ENCODE data around the gene GLRX.

The GLRX gene, protein sequence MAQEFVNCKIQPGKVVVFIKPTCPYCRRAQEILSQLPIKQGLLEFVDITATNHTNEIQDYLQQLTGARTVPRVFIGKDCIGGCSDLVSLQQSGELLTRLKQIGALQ

DNA sequence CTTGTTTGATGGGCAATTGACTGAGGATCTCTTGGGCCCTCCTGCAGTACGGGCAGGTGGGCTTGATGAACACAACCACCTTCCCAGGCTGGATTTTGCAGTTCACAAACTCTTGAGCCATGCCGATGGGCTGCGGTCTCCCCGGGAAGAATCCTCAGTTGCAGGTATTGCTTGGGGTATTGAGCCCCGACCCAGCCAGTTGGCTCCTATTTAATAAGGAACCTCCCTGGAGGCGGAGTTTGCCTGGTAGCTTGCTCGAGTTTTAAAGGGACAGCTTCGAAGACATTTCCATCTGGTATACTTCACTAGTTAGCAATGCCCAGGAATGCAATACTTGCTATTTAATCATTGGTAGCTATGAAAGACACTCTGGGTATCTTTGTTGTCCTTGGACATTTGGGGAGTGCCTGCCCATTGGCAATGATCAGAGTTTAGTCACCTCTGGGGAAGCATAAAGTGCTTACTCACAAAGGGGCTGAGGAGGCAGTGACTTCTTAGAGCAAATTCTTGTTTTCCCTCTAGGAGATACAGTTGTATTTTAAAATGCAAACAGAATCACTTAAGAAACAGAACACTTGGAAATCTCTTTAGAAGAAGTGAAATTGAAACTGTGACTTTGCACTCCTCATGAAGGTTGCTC, at the start of gene GLRX:
Gene GLRX, minus strand, starts transcription at position 185 of the 640 bp plus-strand sequence. Its CDS starts 64 bp downstream, at position 121.
- no peak for DNase-seq (ENCODE audit: low read depth in 2 of 2, low spot score in 1 of 2)

DNA sequence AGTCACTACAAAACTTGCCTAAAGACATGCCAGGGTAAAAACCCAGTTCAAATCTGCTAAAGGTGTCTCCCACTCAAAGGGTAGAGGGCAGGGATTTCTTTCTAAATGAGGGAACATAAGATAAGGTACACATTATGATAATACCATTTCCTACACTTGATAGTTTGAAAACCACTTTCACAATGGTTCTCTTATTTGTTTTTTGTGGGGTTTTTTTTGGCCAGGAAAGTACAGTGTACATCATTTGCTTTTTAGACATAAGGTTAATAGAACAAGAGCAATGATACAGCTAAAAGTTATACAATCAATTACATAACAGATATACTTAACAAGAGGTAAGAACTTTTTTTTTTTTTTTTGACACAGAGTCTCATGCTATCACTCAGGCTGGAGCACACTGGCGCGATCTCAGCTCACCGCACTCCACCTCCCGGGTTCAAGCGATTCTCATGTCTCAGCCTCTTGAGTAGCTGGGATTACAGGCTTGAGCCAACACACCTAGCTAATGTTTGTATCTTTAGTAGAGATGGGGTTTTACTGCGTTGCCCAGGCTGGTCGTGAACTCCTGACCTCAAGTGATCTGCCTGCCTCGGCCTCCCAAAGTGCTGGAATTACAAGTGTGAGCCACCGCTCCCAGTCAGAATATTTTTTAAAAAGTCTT, 48.8 kb upstream of the GLRX start:
- DNase-seq (ENCODE audit: low read depth in 2 of 2, low spot score in 1 of 2): no peak

DNA sequence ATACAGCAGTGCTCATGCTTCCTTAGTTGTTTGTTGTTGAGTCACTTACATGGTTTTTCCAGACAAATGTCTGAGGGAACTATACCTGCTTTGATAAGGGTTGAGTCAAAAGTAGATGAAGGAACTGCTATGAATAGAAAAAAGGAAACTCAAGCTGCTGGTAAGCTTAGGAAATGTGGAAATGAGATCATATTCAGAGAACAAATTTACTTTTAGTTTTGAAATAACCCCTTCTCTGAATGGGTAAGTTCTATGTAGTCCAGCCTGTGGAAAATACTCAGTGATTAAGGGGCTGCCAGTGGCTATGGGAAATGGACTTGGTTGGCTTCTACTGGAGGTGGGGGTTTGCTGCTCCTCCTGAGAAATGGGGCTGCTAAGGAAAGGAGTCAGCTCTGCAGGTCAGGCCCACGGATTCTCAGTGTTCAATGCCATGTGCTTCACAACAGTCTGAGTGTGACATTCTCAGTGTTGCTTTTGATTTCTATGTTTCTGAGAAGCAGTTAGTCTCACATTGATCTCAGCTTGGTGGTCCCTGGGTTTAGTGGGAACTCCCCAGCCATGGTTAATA, 47.7 kb upstream of the GLRX start:
- DNase-seq (ENCODE audit: low read depth in 2 of 2, low spot score in 1 of 2): no peak

DNA sequence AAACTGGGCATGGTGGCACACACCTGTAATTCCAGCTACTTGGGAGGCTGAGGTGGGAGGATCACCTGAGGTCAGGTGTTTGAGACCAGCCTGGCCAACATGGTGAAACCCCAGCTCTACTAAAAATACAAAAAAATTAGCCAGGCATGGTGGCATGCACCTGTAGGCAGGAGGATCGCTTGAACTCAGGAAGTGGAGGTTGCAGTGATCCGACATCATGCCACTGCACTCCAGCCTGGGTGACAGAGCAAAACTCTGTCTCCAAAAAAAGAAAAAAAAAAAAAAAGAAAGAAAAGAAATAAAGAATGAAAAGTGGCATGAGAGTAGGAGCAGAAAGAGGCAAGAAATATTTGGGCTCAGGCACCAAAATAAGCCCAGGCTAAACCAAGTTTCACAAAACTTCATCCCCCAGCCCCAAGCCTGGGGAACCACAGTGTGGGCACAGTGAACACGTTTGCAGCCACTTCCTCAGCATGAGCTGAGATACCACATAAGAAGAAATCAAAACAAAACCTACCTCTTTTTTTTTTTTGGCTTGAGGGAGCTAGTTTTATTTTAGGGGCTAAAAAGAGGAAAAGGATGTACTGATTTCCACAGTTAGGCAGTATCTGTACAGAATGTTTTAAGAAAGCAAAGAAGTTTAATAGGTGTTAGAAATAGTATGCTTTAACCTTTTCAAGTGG, 46.8 kb upstream of the GLRX start:
- peak in 1 of 2 donors; percentile 20 for DNase-seq (ENCODE audit: low read depth in 2 of 2, low spot score in 1 of 2)

DNA sequence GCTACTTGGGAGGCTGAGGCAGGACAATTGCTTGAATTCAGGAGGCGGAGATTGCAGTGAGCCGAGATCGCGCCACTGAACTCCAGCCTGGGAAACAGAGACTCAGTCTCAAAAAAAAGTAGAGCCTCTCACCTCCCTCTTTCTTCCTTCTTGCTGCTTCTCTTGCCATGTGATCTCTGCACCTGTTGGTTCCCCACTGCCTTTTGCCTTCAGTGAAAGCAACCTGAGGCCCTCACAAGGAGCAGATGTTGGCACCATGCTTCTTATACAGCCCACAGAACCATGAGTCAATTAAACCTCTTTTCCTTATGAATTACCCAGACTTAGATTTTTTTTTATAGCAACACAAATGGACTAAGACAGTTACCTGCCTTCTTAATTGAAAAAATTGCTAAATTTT, 45.6 kb upstream of the GLRX start:
- DNase-seq (ENCODE audit: low read depth in 2 of 2, low spot score in 1 of 2): no peak

DNA sequence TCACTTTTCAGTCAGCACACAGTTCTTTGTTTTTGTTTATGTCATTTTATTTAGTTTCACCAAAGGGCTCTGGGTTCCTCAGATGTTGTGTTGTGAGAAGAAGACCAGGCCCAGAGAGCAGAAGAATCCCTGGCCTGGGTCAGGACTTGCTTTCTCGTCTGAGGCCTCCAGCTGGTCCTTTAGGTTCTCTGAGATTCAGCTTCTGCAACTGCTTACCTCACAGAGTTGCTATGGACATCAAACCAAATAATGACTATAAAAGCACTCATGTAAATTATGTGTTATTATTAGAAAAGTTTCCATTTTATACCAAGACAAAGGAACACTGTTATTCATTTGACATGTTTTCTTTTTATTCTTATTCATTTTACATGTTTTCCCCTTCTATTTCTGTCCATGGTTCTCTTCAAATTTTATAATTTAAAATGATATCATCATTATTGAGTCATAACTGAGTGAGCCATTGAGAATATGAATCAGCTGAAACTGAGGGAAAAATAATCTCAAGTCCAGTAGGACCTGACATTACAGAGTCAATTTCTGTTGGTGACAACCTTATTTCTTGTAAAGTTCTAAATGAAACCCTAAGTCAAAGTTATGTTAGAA, 44.0 kb upstream of the GLRX start:
- DNase-seq (ENCODE audit: low read depth in 2 of 2, low spot score in 1 of 2): no peak

DNA sequence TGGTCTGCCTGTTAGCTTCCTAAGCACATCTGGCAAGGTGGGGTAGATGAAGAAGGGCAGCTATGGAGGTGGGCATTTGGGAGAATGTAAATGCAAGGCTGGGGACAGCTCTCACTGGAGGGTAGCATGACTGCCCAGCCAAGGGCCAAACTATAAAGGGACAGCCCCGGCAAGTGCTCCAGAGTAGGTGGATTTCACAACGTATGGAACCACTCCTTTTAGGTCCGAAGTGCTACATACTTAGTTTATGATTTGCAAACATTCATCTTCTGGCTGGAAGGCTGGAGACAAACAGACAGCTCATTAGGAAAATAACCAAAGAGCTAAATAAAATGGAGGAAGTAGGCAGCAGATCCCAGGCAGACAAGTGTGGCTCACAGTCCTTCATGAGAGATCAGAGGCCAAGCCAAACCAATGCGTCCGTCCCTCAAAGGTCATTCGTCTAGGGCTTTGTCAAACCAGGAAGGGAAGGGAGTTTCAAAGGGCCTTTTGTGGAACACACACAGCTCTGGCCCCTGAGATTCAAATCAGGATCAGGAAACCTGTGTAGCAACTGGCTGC, 42.5 kb upstream of the GLRX start:
- no peak for DNase-seq (ENCODE audit: low read depth in 2 of 2, low spot score in 1 of 2)

DNA sequence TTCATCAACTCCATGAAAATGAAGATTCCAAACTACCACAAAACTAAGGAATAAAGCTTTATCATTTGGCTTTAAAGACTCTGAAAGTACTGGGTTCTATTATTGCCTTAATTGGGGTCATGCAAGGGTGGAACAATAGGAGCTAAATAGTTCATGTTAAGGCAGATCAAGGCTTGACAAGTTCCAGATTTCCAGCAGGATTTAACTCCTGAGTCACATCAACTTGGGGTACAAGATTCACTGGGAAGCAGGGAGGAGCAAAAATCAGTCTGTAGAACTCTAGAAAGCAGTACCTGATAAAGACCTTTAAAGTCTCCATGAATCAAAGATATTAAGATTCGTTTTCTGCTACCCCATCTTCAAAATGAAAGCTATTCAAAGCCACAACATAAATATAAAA, 41.9 kb upstream of the GLRX start:
- DNase-seq (ENCODE audit: low read depth in 2 of 2, low spot score in 1 of 2): no peak

DNA sequence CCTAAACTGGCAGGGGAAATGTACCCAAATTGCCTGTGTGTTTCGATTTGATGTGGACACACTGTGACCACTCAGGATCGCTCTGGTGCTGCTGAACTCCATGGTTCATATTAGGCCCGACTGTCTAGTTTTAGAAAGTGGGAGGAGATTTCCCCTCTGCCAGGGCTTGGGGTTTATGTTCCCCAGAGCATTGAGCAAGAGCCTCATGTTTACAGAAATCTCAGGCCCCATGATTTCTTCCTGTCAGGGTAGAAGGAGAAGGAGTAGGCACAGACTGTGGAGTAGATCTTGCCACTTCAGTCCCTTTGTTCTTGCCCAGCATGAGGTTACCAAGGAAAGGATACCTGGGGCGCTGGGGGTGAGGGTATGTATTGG, 40.8 kb upstream of the GLRX start:
- DNase-seq (ENCODE audit: low read depth in 2 of 2, low spot score in 1 of 2): no peak

DNA sequence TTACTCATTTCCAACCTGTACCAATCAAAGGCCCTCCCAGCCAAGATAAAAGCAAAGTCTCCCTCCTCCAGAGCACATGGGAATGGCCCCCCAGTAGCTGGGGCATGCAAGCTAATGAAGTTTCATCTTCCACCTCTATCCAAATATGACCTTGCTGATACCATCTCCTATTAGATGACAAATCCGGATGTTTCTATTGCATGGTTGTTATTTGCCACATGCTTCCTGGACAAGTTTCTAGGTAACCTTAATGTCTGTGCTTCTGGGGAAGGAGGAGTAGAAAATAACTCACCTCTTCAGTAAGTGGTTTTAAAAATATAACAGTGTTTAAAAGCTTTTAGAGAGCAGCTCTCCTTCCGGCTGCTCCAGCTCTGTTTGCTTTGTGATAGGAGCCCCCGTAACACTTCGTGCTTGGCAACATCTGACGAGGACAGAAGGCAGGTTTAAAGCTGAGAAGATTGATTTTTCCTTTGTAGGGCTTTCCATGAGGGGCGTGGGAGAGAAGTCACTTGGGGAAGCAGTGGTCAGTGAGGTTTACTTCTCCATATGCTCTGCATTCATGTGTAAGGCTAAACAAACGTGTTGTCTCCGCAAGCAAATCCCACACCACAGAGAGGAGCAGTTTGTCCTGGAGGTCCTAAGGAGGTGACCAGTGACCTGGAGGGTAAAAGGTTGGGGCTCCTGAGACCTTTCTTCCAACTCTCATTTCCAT, 40.3 kb upstream of the GLRX start:
- no peak for DNase-seq (ENCODE audit: low read depth in 2 of 2, low spot score in 1 of 2)

DNA sequence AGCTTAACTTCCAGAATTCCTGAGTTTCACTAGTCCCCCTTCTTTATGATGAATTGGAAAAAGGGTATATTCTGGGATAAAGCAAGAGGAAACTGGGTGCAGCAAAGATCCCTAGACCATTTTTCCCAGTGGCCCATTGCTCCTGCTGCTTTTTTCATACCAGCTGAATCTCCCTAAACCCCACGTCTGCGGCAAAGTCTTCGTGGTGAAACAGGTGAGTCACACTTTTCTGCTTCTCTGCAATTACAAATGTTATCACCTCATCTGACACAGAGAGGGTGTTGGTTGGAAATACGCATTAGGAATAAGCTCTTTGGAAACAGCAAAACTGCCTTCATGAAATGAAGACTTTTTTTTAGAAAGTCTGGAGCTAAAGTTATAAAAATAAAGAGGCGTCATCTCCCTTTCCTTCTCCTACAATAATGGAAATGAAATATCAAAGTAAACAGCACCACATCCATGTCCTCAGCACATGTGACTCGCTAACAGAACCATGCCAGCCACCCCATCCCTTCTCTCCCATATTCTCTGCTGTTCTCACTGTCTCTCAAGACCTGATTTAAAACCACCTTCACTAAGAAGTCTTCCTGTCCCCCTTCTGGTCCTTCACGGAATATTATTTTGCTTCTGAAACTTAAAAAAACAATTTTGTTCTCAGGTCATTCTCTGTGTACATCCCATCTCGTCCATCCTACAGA, 39.5 kb upstream of the GLRX start:
- no peak for DNase-seq (ENCODE audit: low read depth in 2 of 2, low spot score in 1 of 2)

DNA sequence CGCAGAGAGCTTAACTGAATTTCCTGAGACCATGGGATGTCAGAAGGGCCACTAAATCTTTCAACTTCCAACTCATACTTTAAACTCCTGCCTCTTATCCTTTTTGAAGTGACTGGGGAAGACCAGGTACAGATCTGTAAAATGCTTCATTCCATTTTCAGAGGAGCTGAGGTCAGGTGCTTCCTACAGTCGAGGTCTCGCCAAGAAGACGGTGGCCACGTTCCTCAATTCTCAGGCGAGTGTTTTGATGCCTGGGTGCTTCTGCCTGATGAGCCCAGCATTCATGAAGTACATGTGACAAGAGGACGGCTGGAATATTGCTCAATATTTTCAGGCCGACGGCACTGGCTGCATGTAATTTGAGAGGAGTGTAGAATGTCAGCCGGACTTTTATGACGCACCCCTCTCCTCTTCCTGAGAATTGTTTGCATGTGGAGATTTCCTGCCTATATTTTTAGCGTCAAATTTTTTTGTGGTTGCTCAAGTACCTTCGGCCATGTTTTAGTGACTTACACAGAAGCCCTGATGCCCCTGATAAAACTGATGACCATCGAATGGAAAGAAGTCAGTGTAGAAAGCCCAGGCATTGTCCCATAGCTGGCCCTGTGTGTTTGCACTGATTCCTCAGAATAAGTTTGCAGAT, 38.8 kb upstream of the GLRX start:
- no peak for DNase-seq (ENCODE audit: low read depth in 2 of 2, low spot score in 1 of 2)

DNA sequence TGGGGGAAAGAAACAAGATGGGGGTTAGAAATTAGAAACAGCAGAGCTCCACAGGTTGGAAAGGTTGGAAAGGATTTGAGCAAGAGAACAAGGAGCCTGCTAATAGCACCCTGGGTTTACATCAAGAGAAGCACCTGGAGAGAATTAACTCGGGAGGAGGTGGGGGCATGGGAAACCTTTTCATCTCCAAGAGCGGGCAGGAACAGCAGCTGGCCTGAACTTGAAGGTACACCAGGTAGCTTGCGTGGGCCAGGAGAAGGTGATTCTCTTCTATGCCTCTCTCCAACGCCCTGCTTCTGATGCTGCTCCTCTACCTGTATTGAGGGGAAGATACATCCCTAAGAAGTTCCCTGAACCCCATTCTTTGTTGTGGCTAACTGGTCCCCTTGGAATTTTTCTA, 37.1 kb upstream of the GLRX start:
- no peak for DNase-seq (ENCODE audit: low read depth in 2 of 2, low spot score in 1 of 2)

DNA sequence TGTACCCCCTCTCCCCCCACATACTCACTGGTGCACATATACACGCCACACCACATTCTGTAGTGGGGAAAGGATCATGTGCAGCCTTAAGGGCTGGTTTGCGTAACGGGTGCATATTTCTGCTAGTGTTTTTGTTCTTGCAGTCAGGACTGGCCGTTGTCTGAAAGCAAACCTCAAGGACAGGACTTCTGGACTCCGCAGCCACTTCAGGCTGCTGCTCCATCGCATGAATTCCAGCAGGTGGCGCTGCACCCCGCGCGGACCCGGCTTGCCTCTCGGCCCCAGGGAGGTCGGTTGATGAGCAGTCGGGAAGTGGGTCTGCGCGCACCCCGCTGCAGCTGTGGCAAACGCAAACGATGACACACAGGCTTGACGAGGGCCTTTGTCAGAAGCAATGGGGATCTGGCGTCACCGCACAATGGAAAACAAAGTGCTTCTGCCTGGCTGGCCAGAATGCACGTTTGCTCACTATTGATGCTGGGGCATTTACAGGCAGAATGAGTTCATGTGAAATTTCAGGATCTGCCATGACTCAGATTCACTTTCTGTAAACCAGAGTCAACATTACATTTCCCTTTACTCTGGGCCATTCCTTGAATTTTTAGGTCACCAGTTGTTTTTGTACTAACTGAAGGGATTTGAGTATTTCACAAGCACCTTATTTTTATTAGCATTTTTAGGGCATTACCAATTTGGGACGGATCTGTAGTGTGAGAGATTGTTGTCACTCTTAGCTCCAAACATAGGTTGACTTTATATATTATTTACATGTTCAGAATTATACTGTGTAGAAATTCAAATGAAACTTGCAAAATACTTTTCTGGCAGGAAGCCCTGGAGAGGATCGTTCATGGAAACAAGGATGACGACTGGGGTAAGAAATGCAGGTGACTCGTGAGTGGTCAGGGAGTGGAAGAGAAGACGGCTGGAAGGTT, 36.4 kb upstream of the GLRX start:
- peak; percentile 82 to 92 for DNase-seq (ENCODE audit: low read depth in 2 of 2, low spot score in 1 of 2)

DNA sequence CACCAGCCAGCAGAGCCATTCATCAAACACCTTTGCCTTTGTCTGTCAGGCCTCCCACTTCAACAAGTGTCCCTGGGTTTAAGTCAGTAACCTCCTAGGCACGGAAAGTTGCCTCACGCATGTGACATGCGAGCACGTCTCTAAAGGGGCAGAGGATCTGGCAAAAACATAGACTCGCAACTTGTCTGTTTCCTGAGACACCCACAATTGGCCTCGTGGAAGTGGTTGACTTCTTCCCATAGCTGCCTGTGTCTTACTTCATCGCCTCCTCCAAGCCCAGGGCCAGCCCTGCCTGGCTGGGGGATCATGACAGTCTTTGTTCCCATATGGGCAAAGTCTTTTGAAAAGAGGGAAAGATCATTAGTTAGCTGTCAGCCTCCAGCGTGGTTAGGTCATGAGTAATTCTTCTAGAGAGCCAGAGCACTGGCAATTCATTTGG, 35.5 kb upstream of the GLRX start:
- DNase-seq (ENCODE audit: low read depth in 2 of 2, low spot score in 1 of 2): no peak

DNA sequence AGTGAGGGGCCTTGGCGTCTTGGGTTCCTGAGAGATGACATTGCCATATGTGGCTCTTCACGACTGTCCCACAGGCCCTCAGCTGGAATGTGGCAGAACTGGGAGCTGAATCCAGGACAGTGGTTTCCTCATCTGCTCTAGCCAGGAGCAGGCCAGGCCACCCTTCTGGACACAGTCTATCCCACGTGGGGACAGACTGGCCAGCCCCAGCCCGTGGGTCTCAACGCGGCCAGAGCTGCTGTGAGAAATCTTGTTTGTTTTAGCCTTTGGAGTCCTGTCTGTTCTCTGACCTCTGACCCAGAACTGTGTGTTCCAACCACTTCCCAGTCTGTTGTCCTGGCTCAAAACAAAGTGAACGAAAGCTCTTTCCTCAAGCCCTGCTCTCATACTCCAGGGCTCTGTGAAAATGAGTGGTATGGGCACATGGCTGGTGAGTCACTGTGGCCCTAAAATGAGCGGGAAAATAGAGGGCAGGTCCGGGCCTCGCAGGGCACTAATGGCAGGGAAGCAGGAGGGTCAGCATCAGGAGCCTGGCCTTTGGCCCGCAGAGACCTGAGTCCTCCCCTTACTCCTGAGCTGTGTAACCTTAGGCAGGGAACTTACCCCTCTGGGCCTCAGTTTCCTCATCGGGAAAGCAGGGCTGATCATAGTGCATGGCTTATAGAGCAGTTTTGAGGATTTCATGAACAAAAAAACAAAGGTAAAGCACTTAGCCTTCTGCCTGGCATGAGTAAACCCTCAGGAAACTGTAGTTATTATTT, 34.8 kb upstream of the GLRX start:
- no peak for DNase-seq (ENCODE audit: low read depth in 2 of 2, low spot score in 1 of 2)

DNA sequence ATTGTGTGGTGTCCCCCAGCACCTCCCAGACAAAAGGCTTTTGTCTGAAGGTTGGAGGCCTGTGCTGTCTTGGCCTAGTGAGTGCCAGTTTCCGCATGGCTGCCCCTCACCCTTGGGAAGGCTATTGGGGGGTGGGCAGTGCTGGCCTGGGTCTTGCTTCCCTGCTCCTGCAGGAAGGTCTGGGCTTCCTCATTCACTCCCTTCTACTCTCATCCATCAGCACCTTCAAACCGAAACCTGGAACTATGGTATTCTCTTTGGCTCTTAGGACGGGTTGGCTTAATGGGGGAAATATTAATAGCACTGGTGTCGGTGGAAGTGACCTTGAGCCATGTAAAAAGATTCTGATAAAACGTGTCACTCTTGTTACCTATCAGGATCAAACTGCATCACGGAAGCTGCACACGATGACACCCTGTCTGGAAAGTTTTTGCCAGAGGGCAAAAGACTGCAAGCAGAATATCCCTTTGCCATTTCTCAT, 34.0 kb upstream of the GLRX start:
- no peak for DNase-seq (ENCODE audit: low read depth in 2 of 2, low spot score in 1 of 2)

DNA sequence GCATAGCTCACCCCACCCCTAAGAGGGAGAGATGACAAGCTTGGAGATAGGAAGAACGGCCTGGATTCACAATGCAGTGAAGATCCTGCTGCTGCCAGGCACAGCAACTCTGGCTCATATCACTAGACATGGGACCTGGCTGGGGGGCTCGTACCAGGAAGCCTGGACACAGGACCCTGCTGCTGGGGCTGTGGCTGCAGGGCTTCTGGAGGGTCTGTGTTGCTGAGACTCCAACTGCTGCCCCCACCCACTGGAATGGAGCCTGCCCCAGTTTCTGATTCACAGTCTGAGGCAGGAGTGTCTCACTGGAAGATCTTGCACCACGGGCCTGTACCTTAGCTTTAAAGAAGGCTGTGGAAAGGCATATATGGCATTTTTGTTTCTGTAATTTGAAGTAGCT, 31.0 kb upstream of the GLRX start:
- no peak for DNase-seq (ENCODE audit: low read depth in 2 of 2, low spot score in 1 of 2)

Data from stimulated activated CD8-positive, alpha-beta memory T cell treated with anti-CD3 and anti-CD28 coated beads, Interleukin-4, amount 100 ng/mL, for 4 hours (primary cell).